ENCODE results near the gene NIM1K.
"Not testable (repeated sequence)": the region's sequence is repeated elsewhere in the genome, so short reads cannot be mapped to it uniquely, and the experiment has no call there.

The NIM1K gene

GRCh38 chr5:43287493-43287892 is 95.5 kb downstream of the NIM1K start:
- DNase-seq: no peak

- no peak for DNase-seq
Measured at GRCh38 chr5:43288269-43288831, 96.3 kb downstream of the NIM1K start.

GRCh38 chr5:43290726-43291125 is 98.7 kb downstream of the NIM1K start:
- no peak for DNase-seq

- no peak for DNase-seq
Measured at GRCh38 chr5:43294226-43294625, 102.2 kb downstream of the NIM1K start.

- no peak for DNase-seq
Measured at GRCh38 chr5:43295202-43295601, 103.2 kb downstream of the NIM1K start.

- no peak for DNase-seq
Measured at GRCh38 chr5:43296835-43297234, 104.8 kb downstream of the NIM1K start.

GRCh38 chr5:43298443-43298842 is 106.4 kb downstream of the NIM1K start:
- no peak for DNase-seq

GRCh38 chr5:43300112-43300511 is 108.1 kb downstream of the NIM1K start:
- DNase-seq: no peak

GRCh38 chr5:43301653-43302091 is 109.6 kb downstream of the NIM1K start:
- no peak for DNase-seq

GRCh38 chr5:43302481-43302880 is 110.5 kb downstream of the NIM1K start:
- no peak for DNase-seq

- no peak for DNase-seq
Measured at GRCh38 chr5:43303242-43303641, 111.2 kb downstream of the NIM1K start.

- DNase-seq: no peak
Measured at GRCh38 chr5:43304525-43304924, 112.5 kb downstream of the NIM1K start.

GRCh38 chr5:43305948-43306565 is 114.0 kb downstream of the NIM1K start:
- peak; percentile 37 for DNase-seq

- DNase-seq: not testable (repeated sequence)
Measured at GRCh38 chr5:43306954-43307353, 114.9 kb downstream of the NIM1K start.

GRCh38 chr5:43309122-43309521 is 117.1 kb downstream of the NIM1K start:
- no peak for DNase-seq

GRCh38 chr5:43309637-43310036 is 117.6 kb downstream of the NIM1K start:
- DNase-seq: no peak

- DNase-seq: no peak
Measured at GRCh38 chr5:43312076-43312661, 120.1 kb downstream of the NIM1K start.

- DNase-seq: peak; percentile 37
Measured at GRCh38 chr5:43312699-43313034, 120.6 kb downstream of the NIM1K start.

GRCh38 chr5:43313035-43313853 is 121.2 kb downstream of the NIM1K start, which contains the start of gene HMGCS1:
Gene HMGCS1, minus strand, starts transcription at chr5:43313412. Its CDS starts 14,447 bp downstream, at chr5:43298965.
- DNase-seq: peak; percentile 99

- peak; percentile 73 for DNase-seq
Measured at GRCh38 chr5:43313854-43314457, 121.9 kb downstream of the NIM1K start.

- DNase-seq: no peak
Measured at GRCh38 chr5:43314724-43315123, 122.7 kb downstream of the NIM1K start.

- no peak for DNase-seq
Measured at GRCh38 chr5:43315263-43315662, 123.2 kb downstream of the NIM1K start.

- DNase-seq: no peak
Measured at GRCh38 chr5:43315682-43316081, 123.7 kb downstream of the NIM1K start.

Measured in COR-L47 (cell line).